SK-N-SH (cell line): ENCODE results near the gene CLPSL1. TPM values are rescaled to one million over a fixed set of nuclear protein-coding genes. Genes with fewer than 3 reads are reported as not detected.

Experiments
- CTCF ChIA-PET: fragments of 300-600, 350-600 bp; formaldehyde crosslinking; extraction: SDS; loops from one replicate; lab custom pipeline; 2021; lab: Yijun Ruan, JAX
- POLR2A ChIA-PET: fragments of 350-600 bp; sonication (Branson Sonifier 250); formaldehyde crosslinking; extraction: SDS; loops from one replicate; lab custom pipeline; 2020; ENCODE audit warnings: antibody characterized with exemption, inconsistent platforms; lab: Yijun Ruan, JAX
- DNase-seq: peaks from one replicate; pipeline ENCODE4 v3.0.0; 2012
- H2AFZ ChIP-seq: fragments of 200-600 bp; sonication (generic); 2 replicates; pipeline ENCODE4 v1.8.1; 2016; ENCODE audit warnings: antibody characterized with exemption, mild to moderate bottlenecking, low read depth
- H3F3A ChIP-seq: fragments of 200-600 bp; sonication (generic); replicated peaks from 2 replicates; pipeline ENCODE3; 2016; ENCODE audit warnings: antibody characterized with exemption, mild to moderate bottlenecking; ENCODE audit not compliant: insufficient read depth
- H3K27ac ChIP-seq, 2 experiments: fragments of 200-500 bp in 1 of 2; fragments of 200-600 bp in 1 of 2; sonication (Bioruptor generic) in 1 of 2; sonication (generic), shearing (Covaris generic) in 1 of 2; 2 replicates each; pipeline versions ENCODE4 v1.5.1 to v1.6.1; 2014 to 2016; ENCODE audit warnings: low read depth in 2 of 2, inconsistent platforms in 1 of 2, low read length in 1 of 2, mild to moderate bottlenecking in 1 of 2, mixed read lengths in 1 of 2
- H3K27me3 ChIP-seq: fragments of 200-600 bp; sonication (generic), shearing (Covaris generic); 2 replicates; pipeline ENCODE4 v1.6.1; 2016; ENCODE audit warnings: mixed run types; ENCODE audit not compliant: insufficient read depth
- H3K36me3 ChIP-seq, 2 experiments: fragments of 200-500 bp in 1 of 2; fragments of 200-600 bp in 1 of 2; sonication (Bioruptor generic) in 1 of 2; sonication (generic) in 1 of 2; replicated peaks in 1 of 2; 2 replicates each; pipeline versions ENCODE3 to v1.5.1; 2014 to 2016; ENCODE audit warnings: low read length in 1 of 2, mild to moderate bottlenecking in 1 of 2; ENCODE audit not compliant: insufficient read depth in 2 of 2, control insufficient read depth in 1 of 2
- H3K4me1 ChIP-seq, 2 experiments: fragments of 200-500 bp in 1 of 2; fragments of 200-600 bp in 1 of 2; sonication (Bioruptor generic) in 1 of 2; sonication (generic), shearing (Covaris generic) in 1 of 2; 2 replicates each; pipeline versions ENCODE4 v1.5.1 to v1.6.1; 2014 to 2016; ENCODE audit warnings: low read depth in 1 of 2, low read length in 1 of 2, mixed run types in 1 of 2; ENCODE audit not compliant: insufficient read depth in 2 of 2, control insufficient read depth in 1 of 2
- H3K4me2 ChIP-seq: fragments of 200-600 bp; sonication (generic), shearing (Covaris generic); 2 replicates; pipeline ENCODE4 v1.6.1; 2017; ENCODE audit warnings: mixed run types
- H3K4me3 ChIP-seq, 2 experiments: fragments of 200-500 bp in 1 of 2; fragments of 200-600 bp in 1 of 2; sonication (Bioruptor generic) in 1 of 2; sonication (generic), shearing (Covaris generic) in 1 of 2; 2 replicates each; pipeline versions ENCODE4 v1.5.1 to v1.8.1; 2014 to 2016; ENCODE audit warnings: low read depth in 2 of 2, inconsistent platforms in 1 of 2, low read length in 1 of 2, mild to moderate bottlenecking in 1 of 2, mixed read lengths in 1 of 2, moderate library complexity in 1 of 2
- H3K79me2 ChIP-seq: fragments of 200-600 bp; sonication (generic); 2 replicates; pipeline ENCODE4 v1.8.1; 2017; ENCODE audit warnings: mild to moderate bottlenecking; ENCODE audit not compliant: insufficient read depth
- H3K9ac ChIP-seq: fragments of 200-600 bp; sonication (generic); 2 replicates; pipeline ENCODE4 v1.6.1; 2017; ENCODE audit warnings: mixed run types
- H3K9me2 ChIP-seq: fragments of 200-600 bp; sonication (generic); 2 replicates; pipeline ENCODE4 v1.6.1; 2017; ENCODE audit warnings: mixed run types
- H3K9me3 ChIP-seq: fragments of 200-600 bp; sonication (generic); 2 replicates; pipeline ENCODE4 v1.6.1; 2017; ENCODE audit warnings: mixed run types, mild to moderate bottlenecking, moderate library complexity
- H4K20me1 ChIP-seq: fragments of 200-600 bp; sonication (generic); 2 replicates; pipeline ENCODE4 v1.6.1; 2017; ENCODE audit warnings: mild to moderate bottlenecking, mixed run types; ENCODE audit not compliant: insufficient read depth
- CHD2 ChIP-seq: fragments of 150-350 bp; IDR thresholded peaks from 2 replicates; pipeline ENCODE4 v1.6.1; 2018; ENCODE audit warnings: low read length; ENCODE audit not compliant: partially characterized antibody
- FOSL2 ChIP-seq: IDR thresholded peaks from 2 replicates; pipeline ENCODE4 v1.4.0; 2012; ENCODE audit warnings: low read depth, mild to moderate bottlenecking, moderate library complexity, borderline replicate concordance
- GABPA ChIP-seq: IDR thresholded peaks from 2 replicates; pipeline ENCODE4 v1.4.0; 2012; ENCODE audit warnings: low read depth, mild to moderate bottlenecking
- GATA2 ChIP-seq: sonication (generic); formaldehyde crosslinking; IDR thresholded peaks from 2 replicates; pipeline ENCODE4 v1.5.0; 2020; ENCODE audit warnings: mild to moderate bottlenecking, missing genetic modification reagents
- IRF3 ChIP-seq: fragments of 150-350 bp; IDR thresholded peaks from 2 replicates; pipeline ENCODE4 v1.6.1; 2016; ENCODE audit warnings: mild to moderate bottlenecking, low read depth, low read length
- NFIC ChIP-seq: IDR thresholded peaks from 2 replicates; pipeline ENCODE4 v1.4.0; 2012; ENCODE audit warnings: borderline replicate concordance
- RAD21 ChIP-seq: IDR thresholded peaks from 2 replicates; pipeline ENCODE4 v1.6.1; 2012; ENCODE audit warnings: mild to moderate bottlenecking, low read length
- REST ChIP-seq: IDR thresholded peaks from 2 replicates; pipeline ENCODE4 v1.6.1; 2012; ENCODE audit warnings: mild to moderate bottlenecking, low read depth, low read length, moderate library complexity
- RFX5 ChIP-seq: IDR thresholded peaks from 2 replicates; pipeline ENCODE4 v1.6.1; 2012; ENCODE audit warnings: mild to moderate bottlenecking, improper control_type of control experiment, low read length
- SMC3 ChIP-seq: IDR thresholded peaks from 2 replicates; pipeline ENCODE4 v1.6.1; 2012; ENCODE audit warnings: low read depth, low read length, improper control_type of control experiment
- YY1 ChIP-seq: IDR thresholded peaks from 2 replicates; pipeline ENCODE4 v1.4.0; 2012; ENCODE audit warnings: low read depth, mild to moderate bottlenecking
- ZBTB33 ChIP-seq: IDR thresholded peaks from 2 replicates; pipeline ENCODE4 v1.4.0; 2012; ENCODE audit warnings: low read depth, borderline replicate concordance
- WGBS: methylation state at CpG from one replicate; pipeline ENCODE4 v1.1.6; 2017; ENCODE audit warnings: low lambda C conversion rate; 5-methylcytosine and 5-hydroxymethylcytosine counted together
- polyA plus RNA-seq, 3 experiments: library from polyadenylated mRNA; depleted of rRNA; stranded (reverse); fragments of >200 nt; gene quantifications; 2 replicates each; pipeline ENCODE4 v1.2.3, GENCODE V29; 2012

The CLPSL1 gene
- polyA plus RNA-seq, 1 of the 3 experiments (the other 2 are of a cell fraction) = not detected

- DNase-seq = no peak
- Histone ChIP-seq H3K27ac (no peak overlapping the region), H3K9me3 (0 out of 2 replicates have a peak, but pooled peaks cover 4% of the 10 kb centered on the region), H3F3A (no peaks in the 10 kb centered on the region), H3K4me3 (no peak overlapping the region), H4K20me1 (no peaks in the 10 kb centered on the region), H2AFZ (no peak overlapping the region), H3K36me3 (no peaks in the 10 kb centered on the region), H3K9me2 (no peaks in the 10 kb centered on the region), H3K4me2 (no peak overlapping the region), H3K4me1 (no peaks in the 10 kb centered on the region), H3K79me2 (no peaks in the 10 kb centered on the region), H3K27me3 (no peaks in the 10 kb centered on the region; the same call in 1 of the 2 replicates), H3K9ac (no peak overlapping the region)
- 76% methylated on average over 1 of the region's 1 CpG for WGBS
- ChIA-PET POLR2A (no interaction called here), CTCF (no interaction called here)
- no peak for TF ChIP-seq SMC3
- TF ChIP-seq RFX5 = no peak
- no peak for TF ChIP-seq YY1
- no peak for TF ChIP-seq REST
- no peak for TF ChIP-seq FOSL2
- no peak for TF ChIP-seq GATA2 (CRISPR knock-in tag)
- TF ChIP-seq CHD2 = no peak
- TF ChIP-seq GABPA = no peak
- no peak for TF ChIP-seq NFIC
- no peak for TF ChIP-seq RAD21
- TF ChIP-seq IRF3 = no peak
- TF ChIP-seq ZBTB33 = no peak
These were observed 32.9 kb upstream of the CLPSL1 start for GRCh38 chr6:35747877-35748276.
